Kidney (tissue), 14 donors: ENCODE measurements around the gene MDFI. TPM values are rescaled to one million over a fixed set of nuclear protein-coding genes. Genes with fewer than 3 reads are reported as not detected.

Source experiments
- DNase-seq, 5 donors: peaks; one replicate each; pipeline ENCODE4 v3.0.0-alpha.2; 2013 to 2020
- FAIRE-seq: peaks from 2 replicates; lab custom pipeline; 2012; peaks lifted over from hg19 to GRCh38; lab: Jason Lieb, UNC
- H3K27ac ChIP-seq, 2 donors: one replicate each; pipeline ENCODE4 v1.7.0; 2013; ENCODE audit warnings: low read depth in 2 of 2, low read length in 2 of 2, inconsistent platforms in 1 of 2
- H3K27me3 ChIP-seq: one replicate; pipeline ENCODE4 v1.7.1; 2013; ENCODE audit warnings: low read length, inconsistent platforms; ENCODE audit not compliant: control insufficient read depth, insufficient read depth
- H3K36me3 ChIP-seq, 3 donors: one replicate each; pipeline versions ENCODE4 v1.7.0 to v1.7.1; 2013; ENCODE audit warnings: low read length in 3 of 3, control low read depth in 1 of 3, inconsistent platforms in 1 of 3; ENCODE audit not compliant: insufficient read depth in 3 of 3, control insufficient read depth in 2 of 3
- H3K4me1 ChIP-seq, 3 donors: one replicate each; pipeline versions ENCODE4 v1.7.0 to v1.7.1; 2013; ENCODE audit warnings: low read length in 3 of 3, inconsistent platforms in 1 of 3, low read depth in 1 of 3; ENCODE audit not compliant: control insufficient read depth in 2 of 3, insufficient read depth in 2 of 3
- H3K4me3 ChIP-seq, 3 donors: one replicate each; pipeline versions ENCODE4 v1.7.0 to v1.8.1; 2013; ENCODE audit warnings: low read length in 3 of 3, control low read depth in 1 of 3, inconsistent platforms in 1 of 3
- H3K9ac ChIP-seq, 3 donors: one replicate each; pipeline versions ENCODE4 v1.7.0 to v1.7.1; 2013; ENCODE audit warnings: low read length in 3 of 3, control low read depth in 1 of 3, inconsistent platforms in 1 of 3
- H3K9me3 ChIP-seq, 3 donors: one replicate each; pipeline versions ENCODE4 v1.7.0 to v1.7.1; 2013; ENCODE audit warnings: low read length in 3 of 3, control low read depth in 1 of 3, inconsistent platforms in 1 of 3; ENCODE audit not compliant: control insufficient read depth in 2 of 3, insufficient read depth in 1 of 3
- CTCF ChIP-seq: IDR thresholded peaks from 3 replicates; pipeline ENCODE4 v1.5.1; 2012; ENCODE audit warnings: mild to moderate bottlenecking, moderate library complexity, borderline replicate concordance; ENCODE audit not compliant: insufficient read depth; ENCODE audit errors: extremely low read depth
- intact Hi-C: fragments of 100-400 bp; cut with DNase I; formaldehyde crosslinking; loops from one replicate; pipeline ENCODE4 v1.11.1; 2022
- polyA plus RNA-seq: library from polyadenylated mRNA; stranded (reverse); fragments of 350-450 nt; fragmentation: Illumina TruSeq; extraction: RNeasy Lipid Tissue Mini Kit (QIAGEN cat#74804); gene quantifications from one replicate; pipeline ENCODE4 v1.2.3, GENCODE V29; 2014; ENCODE audit warnings: low read depth, low replicate concordance; ENCODE audit not compliant: insufficient read depth
- total RNA-seq: library from RNA; stranded (reverse); fragmentation: NEBNext Ultra II Directional; extraction: Animal tissue kit (Norgen Biotek cat#: 25700); gene quantifications from one replicate; pipeline ENCODE4 v1.2.1, GENCODE V29; 2021
- donor health status: control.
- donor health status: control.
- donor health status: control.
- donor health status: control.
- donor health status: control.
- donor health status: DM: yes; HTN: yes; CAD: no.
- donor health status: Normal renal cell carcinoma (clear cell type).

The MDFI gene
- total and polyA plus RNA-seq, 2 donors from 2014 or later, result 2.3 to 16.9 TPM

- TF ChIP-seq CTCF, result no peak
- Histone ChIP-seq H3K27me3 (no peaks in the 10 kb centered on the region), H3K4me3 (no peak overlapping the region), H3K36me3 (no peaks in the 10 kb centered on the region), H3K4me1 (no peaks in the 10 kb centered on the region), H3K27ac (no peak overlapping the region), H3K9ac (no peak overlapping the region), H3K9me3 (no peaks in the 10 kb centered on the region)
- peak in 2 of 5 donors; percentile 35 to 43 for DNase-seq
- intact Hi-C loops, result no loop called here
- no peak for FAIRE-seq
These were observed 15.4 kb downstream of the MDFI start for GRCh38 chr6:41653691-41654090.

GRCh38 chr6:41654151-41654697 lies 16.0 kb downstream of the MDFI start:
- H3K9me3 ChIP-seq, result no peaks in the 10 kb centered on the region
- intact Hi-C loops, result no loop called here
- H3K4me3 ChIP-seq, result no peak overlapping the region
- no peaks in the 10 kb centered on the region for H3K36me3 ChIP-seq
- TF ChIP-seq CTCF, result no peak
- FAIRE-seq (no peak), DNase-seq (no peak)
- no peak overlapping the region for H3K27ac ChIP-seq
- peaks cover 3% of the 10 kb centered on the region for H3K27me3 ChIP-seq
- H3K4me1 ChIP-seq, result no peaks in the 10 kb centered on the region
- no peak overlapping the region for H3K9ac ChIP-seq

GRCh38 chr6:41654698-41655151 lies 16.5 kb downstream of the MDFI start:
- H3K27ac ChIP-seq, result no peak overlapping the region
- FAIRE-seq (no peak), DNase-seq (peak in 2 of 5 donors; percentile 49 to 60)
- intact Hi-C loops, result no loop called here
- no peaks in the 10 kb centered on the region for H3K36me3 ChIP-seq
- H3K4me3 ChIP-seq, result no peak overlapping the region
- TF ChIP-seq CTCF, result no peak
- H3K4me1 ChIP-seq, result no peaks in the 10 kb centered on the region
- H3K9me3 ChIP-seq, result no peaks in the 10 kb centered on the region
- H3K27me3 ChIP-seq, result peaks cover 3% of the 10 kb centered on the region
- H3K9ac ChIP-seq, result no peak overlapping the region

- Histone ChIP-seq H3K27ac (no peak overlapping the region), H3K4me3 (no peak overlapping the region), H3K27me3 (peaks cover 3% of the 10 kb centered on the region), H3K36me3 (no peaks in the 10 kb centered on the region), H3K4me1 (no peaks in the 10 kb centered on the region), H3K9ac (no peak overlapping the region), H3K9me3 (no peaks in the 10 kb centered on the region)
- FAIRE-seq (no peak), DNase-seq (no peak)
- TF ChIP-seq CTCF, result no peak
- intact Hi-C loops, result no loop called here
These were observed 16.9 kb downstream of the MDFI start for GRCh38 chr6:41655176-41655575.
